K562 (cell line): Measurements from ENCODE around the gene PARD3B. TPM values are rescaled to one million over a fixed set of nuclear protein-coding genes. Genes with fewer than 3 reads are reported as not detected.

Experiments
- ATAC-seq: fragments of 200-7000 bp; cut with Tn5 transposase; 3 replicates; pipeline ENCODE4 v1.9.1; 2020; ENCODE audit warnings: moderate library complexity
- BruUV-seq: library from RNA; stranded (reverse); fragments of 400-500 nt; replicated peaks from 2 replicates; lab custom pipeline; 2021; lab: Mats Ljungman, UMichigan
- CTCF ChIA-PET: fragments of 300-600 bp; formaldehyde crosslinking; extraction: SDS; loops from one replicate; lab custom pipeline; 2021; ENCODE audit warnings: low intra/inter-chr PET ratio; lab: Yijun Ruan, JAX
- POLR2A ChIA-PET: fragments of 300-600, 350-650 bp; sonication (Branson Sonifier 250); formaldehyde crosslinking; extraction: SDS; loops from one replicate; lab custom pipeline; 2021; ENCODE audit warnings: antibody characterized with exemption, inconsistent platforms; lab: Yijun Ruan, JAX
- DNase-seq, 4 experiments: peaks; one replicate each; pipeline versions ENCODE4 v3.0.0 to v3.0.0-alpha.2; 2011 to 2018; ENCODE audit warnings: low spot score in 3 of 4, mixed read lengths in 3 of 4; ENCODE audit errors: extremely low read depth in 1 of 4
- FAIRE-seq: peaks from 2 replicates; lab custom pipeline; 2011; peaks lifted over from hg19 to GRCh38; lab: Jason Lieb, UNC
- H2AFZ ChIP-seq: 2 replicates; pipeline ENCODE4 v1.6.0; 2011; ENCODE audit warnings: low read depth, low read length, control low read depth, inconsistent platforms
- H3K27ac ChIP-seq: fragments of 200-600 bp; 3 replicates; pipeline ENCODE4 v1.8.0; 2011; ENCODE audit warnings: low read depth, mild to moderate bottlenecking, control low read depth, inconsistent platforms, low read length, moderate library complexity, mixed read lengths; ENCODE audit errors: extremely low read depth
- H3K27me3 ChIP-seq, 2 experiments: fragments of 300-600 bp in 1 of 2; 2 replicates in 1 of 2; 3 replicates in 1 of 2; pipeline versions ENCODE4 v1.6.0 to v1.8.0; 2011; ENCODE audit warnings: inconsistent platforms in 2 of 2, low read length in 2 of 2, mild to moderate bottlenecking in 1 of 2, mixed read lengths in 1 of 2, moderate library complexity in 1 of 2; ENCODE audit not compliant: control insufficient read depth in 2 of 2, insufficient read depth in 2 of 2
- H3K36me3 ChIP-seq: fragments of 300-600 bp; 3 replicates; pipeline ENCODE4 v1.8.0; 2011; ENCODE audit warnings: mild to moderate bottlenecking, low read length, inconsistent platforms; ENCODE audit not compliant: control insufficient read depth, insufficient read depth
- H3K4me1 ChIP-seq, 2 experiments: fragments of 200-600 bp in 1 of 2; replicated peaks in 1 of 2; 2 replicates in 1 of 2; 3 replicates in 1 of 2; pipeline versions ENCODE4 v1.5.1 to v1.8.0; 2011; ENCODE audit warnings: inconsistent platforms in 2 of 2, low read length in 2 of 2, mild to moderate bottlenecking in 1 of 2, mixed read lengths in 1 of 2, moderate library complexity in 1 of 2; ENCODE audit not compliant: control insufficient read depth in 2 of 2, insufficient read depth in 2 of 2
- H3K4me2 ChIP-seq: 2 replicates; pipeline ENCODE4 v1.6.1; 2011; ENCODE audit warnings: low read length, control low read depth, inconsistent platforms, mixed read lengths; ENCODE audit not compliant: insufficient read depth
- H3K4me3 ChIP-seq: fragments of 200-600 bp; sonication (generic), shearing (Covaris generic); 2 replicates; pipeline ENCODE4 v1.5.1; 2016; ENCODE audit warnings: control low read depth, inconsistent platforms
- H3K79me2 ChIP-seq: fragments of 200-600 bp; 3 replicates; pipeline ENCODE4 v1.8.0; 2011; ENCODE audit warnings: low read length, inconsistent platforms; ENCODE audit not compliant: control insufficient read depth, insufficient read depth
- H3K9ac ChIP-seq, 2 experiments: 2 replicates each; pipeline versions ENCODE4 v1.6.0 to v1.6.1; 2011; ENCODE audit warnings: low read depth in 2 of 2, low read length in 2 of 2, control low read depth in 1 of 2, inconsistent platforms in 1 of 2, mild to moderate bottlenecking in 1 of 2, mixed read lengths in 1 of 2; ENCODE audit not compliant: insufficient read depth in 1 of 2
- H3K9me1 ChIP-seq: one replicate; pipeline ENCODE4 v1.6.0; 2011; ENCODE audit warnings: inconsistent platforms, mild to moderate bottlenecking, low read length, moderate library complexity; ENCODE audit not compliant: control insufficient read depth, insufficient read depth
- H3K9me3 ChIP-seq: replicated peaks from 2 replicates; pipeline ENCODE4 v1.5.1; 2011; ENCODE audit warnings: low read depth, low read length, inconsistent platforms; ENCODE audit not compliant: control insufficient read depth, insufficient read depth
- H4K20me1 ChIP-seq: replicated peaks from 2 replicates; pipeline ENCODE4 v1.6.1; 2011; ENCODE audit warnings: low read length, inconsistent platforms, mixed read lengths; ENCODE audit not compliant: control insufficient read depth, insufficient read depth
- BDP1 ChIP-seq: IDR thresholded peaks from 3 replicates; pipeline ENCODE4 v1.6.1; 2011; ENCODE audit not compliant: insufficient read length, insufficient read depth
- CBFA2T2 ChIP-seq: fragments of 450-650 bp; conservative IDR thresholded peaks from 2 replicates; pipeline ENCODE4 v1.6.1; 2017; ENCODE audit warnings: mild to moderate bottlenecking
- CBFA2T3 ChIP-seq: fragments of 450-650 bp; IDR thresholded peaks from 2 replicates; pipeline ENCODE4 v1.6.1; 2017
- ETV5 ChIP-seq: sonication (generic); formaldehyde crosslinking; IDR thresholded peaks from 2 replicates; pipeline ENCODE4 v1.4.0; 2020; ENCODE audit warnings: low read depth, mild to moderate bottlenecking, missing genetic modification reagents
- MIER1 ChIP-seq: fragments of 450-650 bp; IDR thresholded peaks from 2 replicates; pipeline ENCODE4 v1.6.1; 2016; ENCODE audit warnings: antibody characterized with exemption, mild to moderate bottlenecking, low read depth
- TAL1 ChIP-seq: fragments of 450-650 bp; IDR thresholded peaks from 2 replicates; pipeline ENCODE4 v1.6.1; 2016; ENCODE audit warnings: mild to moderate bottlenecking
- TCF3 ChIP-seq: sonication (generic); formaldehyde crosslinking; IDR thresholded peaks from 2 replicates; pipeline ENCODE4 v1.4.0; 2020; ENCODE audit warnings: mild to moderate bottlenecking, missing genetic modification reagents
- TEAD4 ChIP-seq, 2 experiments: sonication (generic) in 1 of 2; formaldehyde crosslinking in 1 of 2; IDR thresholded peaks; 2 replicates each; pipeline versions ENCODE4 v1.6.1 to v1.8.0; 2012 to 2022; ENCODE audit warnings: borderline replicate concordance in 1 of 2, inconsistent platforms in 1 of 2, low read length in 1 of 2, mild to moderate bottlenecking in 1 of 2, missing genetic modification reagents in 1 of 2
- WGBS: fragments of 100-300 bp; shearing (Covaris generic); methylation state at CpG from one replicate; pipeline ENCODE4 v1.1.6; 2016; ENCODE audit warnings: low coverage, mixed read lengths; ENCODE audit not compliant: insufficient coverage; ENCODE audit errors: missing lambda C conversion rate; 5-methylcytosine and 5-hydroxymethylcytosine counted together
- in situ Hi-C: fragments of 300-500 bp; cut with MboI; formaldehyde crosslinking; loops from 4 replicates; pipeline ENCODE4 v1.15.0; 2018; ENCODE audit warnings: inconsistent platforms, mixed read lengths
- intact Hi-C: fragments of 100-400 bp; cut with micrococcal nuclease; formaldehyde crosslinking; loops from 2 replicates; pipeline ENCODE4 v1.14.2; 2022
- polyA plus RNA-seq, 8 experiments: library from polyadenylated mRNA; depleted of rRNA in 4 of 8; stranded (reverse) in 5 of 8; unstranded in 3 of 8; fragments of >200 nt; fragmentation: Nextera tagmentation in 2 of 8; fragmentation: Illumina TruSeq in 1 of 8; extraction: Ambion mirVana in 2 of 8; extraction: Trizol in 1 of 8; gene quantifications; 2 replicates each; pipeline versions ENCODE4 v1.2.1 to v1.2.3, GENCODE V29; 2011 to 2014; ENCODE audit warnings: inconsistent platforms in 1 of 8, missing spikeins in 1 of 8
- total RNA-seq, 7 experiments: library from RNA; depleted of rRNA in 6 of 7; stranded (reverse); fragments of >200 nt in 6 of 7; fragmentation: Illumina TruSeq in 2 of 7; extraction: Trizol in 2 of 7; gene quantifications; 2 replicates each; pipeline versions ENCODE4 v1.2.1 to v1.2.3, GENCODE V29; 2011 to 2021; ENCODE audit warnings: low replicate concordance in 1 of 7

PARD3B gene
- total and polyA plus RNA-seq, 9 of the 15 experiments (the other 6 are each of a cell fraction or from before 2014, with no cell fraction given), result 0.15 to 3.0 (median 1.1) TPM

- intact Hi-C loops, result no loop called here
- DNase-seq (peak in 2 of 4 experiments; percentile 8 to 34), FAIRE-seq (no peak), ATAC-seq (no peak; the same call in 2 of the 3 replicates)
- no peak overlapping the region for H3K9ac ChIP-seq
- no peak overlapping the region for H3K4me2 ChIP-seq
- ChIA-PET CTCF (no interaction called here), POLR2A (no interaction called here)
- no peaks in the 10 kb centered on the region for H3K9me3 ChIP-seq
- no TSS peak for BruUV-seq
- in situ Hi-C loops, result no loop called here
- no peaks in the 10 kb centered on the region for H3K9me1 ChIP-seq
- TF ChIP-seq TEAD4 (IDR thresholded peaks at IDR 0.05; ENCODE audit: low read length) (peak; percentile 15; the same call in 1 of the 2 replicates), TEAD4 (CRISPR knock-in tag; IDR thresholded peaks at IDR 0.05; ENCODE audit: borderline replicate concordance) (no peak), CBFA2T3 (peak; percentile 67), TCF3 (CRISPR knock-in tag) (peak; percentile 19; the same call in 1 of the 2 replicates), TAL1 (peak; percentile 46; the same call in 1 of the 2 replicates), MIER1 (no peak), BDP1 (no peak), CBFA2T2 (peak; percentile 28; the same call in 1 of the 2 replicates), ETV5 (CRISPR knock-in tag) (no peak)
- no peaks in the 10 kb centered on the region; a peak in 2 of 5 replicates for H3K4me1 ChIP-seq
- no peak overlapping the region for H2AFZ ChIP-seq
- no peaks in the 10 kb centered on the region for H3K79me2 ChIP-seq
- H3K27me3 ChIP-seq, result no peaks in the 10 kb centered on the region
- H4K20me1 ChIP-seq, result no peaks in the 10 kb centered on the region
- no peak overlapping the region for H3K4me3 ChIP-seq
- H3K36me3 ChIP-seq, result no peaks in the 10 kb centered on the region
- no peak overlapping the region for H3K27ac ChIP-seq
- no CpG with 5 or more reads among the region's 2 CpGs for WGBS
These were observed 468.9 kb downstream of the PARD3B start for GRCh38 chr2:205014201-205014600.
